Measurements from ENCODE around the gene CAPZA1. TPM values are rescaled to one million over a fixed set of nuclear protein-coding genes. Genes with fewer than 3 reads are reported as not detected.
A peak's percentile ranks its signal among the peaks of the same experiment; 100 is the strongest.

Gene CAPZA1
- total RNA-seq, 1 donor from 2014 or later: 121 TPM

- DNase-seq (ENCODE audit: low spot score): no peak
- peaks cover 16% of the 10 kb centered on the region for H3K4me1 Mint-ChIP-seq (ENCODE audit: low read depth)
- H3K27me3 Mint-ChIP-seq (ENCODE audit: low read depth): no peaks in the 10 kb centered on the region
- peaks cover 24% of the 10 kb centered on the region for H3K36me3 Mint-ChIP-seq (ENCODE audit: low read depth)
- no peak for TF ChIP-seq CTCF (IDR thresholded peaks at IDR 0.05)
- no peak overlapping the region for H3K27ac Mint-ChIP-seq (ENCODE audit: unreplicated experiment)
- H3K9me3 Mint-ChIP-seq (ENCODE audit: low read depth): no peaks in the 10 kb centered on the region
- no peak overlapping the region for H3K4me3 Mint-ChIP-seq (ENCODE audit: unreplicated experiment)
These were observed 75.6 kb downstream of the CAPZA1 start for GRCh38 chr1:112695276-112695675.

- no peak overlapping the region for H3K4me3 Mint-ChIP-seq (ENCODE audit: unreplicated experiment)
- no peak overlapping the region for H3K27ac Mint-ChIP-seq (ENCODE audit: unreplicated experiment)
- no peaks in the 10 kb centered on the region for H3K9me3 Mint-ChIP-seq (ENCODE audit: low read depth)
- H3K36me3 Mint-ChIP-seq (ENCODE audit: low read depth): peaks cover 22% of the 10 kb centered on the region
- no peak for TF ChIP-seq CTCF (IDR thresholded peaks at IDR 0.05)
- no peak for DNase-seq (ENCODE audit: low spot score)
- peaks cover 30% of the 10 kb centered on the region for H3K4me1 Mint-ChIP-seq (ENCODE audit: low read depth)
- no peaks in the 10 kb centered on the region for H3K27me3 Mint-ChIP-seq (ENCODE audit: low read depth)
These were observed 77.1 kb downstream of the CAPZA1 start for GRCh38 chr1:112696578-112697314.

- Mint-ChIP-seq H3K9me3 (ENCODE audit: low read depth) (no peaks in the 10 kb centered on the region), H3K27me3 (ENCODE audit: low read depth) (no peaks in the 10 kb centered on the region), H3K4me3 (ENCODE audit: unreplicated experiment) (no peak overlapping the region), H3K36me3 (ENCODE audit: low read depth) (peaks cover 25% of the 10 kb centered on the region), H3K27ac (ENCODE audit: unreplicated experiment) (no peak overlapping the region), H3K4me1 (ENCODE audit: low read depth) (peaks cover 41% of the 10 kb centered on the region)
- no peak for DNase-seq (ENCODE audit: low spot score)
- no peak for TF ChIP-seq CTCF (IDR thresholded peaks at IDR 0.05)
These were observed 78.2 kb downstream of the CAPZA1 start for GRCh38 chr1:112697781-112698201.

- H3K27me3 Mint-ChIP-seq (ENCODE audit: low read depth): no peaks in the 10 kb centered on the region
- peak overlapping the region; percentile 65 for H3K27ac Mint-ChIP-seq (ENCODE audit: unreplicated experiment)
- H3K4me1 Mint-ChIP-seq (ENCODE audit: low read depth): peaks cover 49% of the 10 kb centered on the region
- no peak for DNase-seq (ENCODE audit: low spot score)
- H3K4me3 Mint-ChIP-seq (ENCODE audit: unreplicated experiment): no peak overlapping the region
- no peak for TF ChIP-seq CTCF (IDR thresholded peaks at IDR 0.05)
- peaks cover 21% of the 10 kb centered on the region for H3K36me3 Mint-ChIP-seq (ENCODE audit: low read depth)
- no peaks in the 10 kb centered on the region for H3K9me3 Mint-ChIP-seq (ENCODE audit: low read depth)
These were observed 79.0 kb downstream of the CAPZA1 start for GRCh38 chr1:112698366-112699310.

GRCh38 chr1:112699425-112700144 lies 80.0 kb downstream of the CAPZA1 start:
- no peak for DNase-seq (ENCODE audit: low spot score)
- TF ChIP-seq CTCF (IDR thresholded peaks at IDR 0.05): no peak
- peak overlapping the region; percentile 96 for H3K27ac Mint-ChIP-seq (ENCODE audit: unreplicated experiment)
- no peak overlapping the region for H3K4me3 Mint-ChIP-seq (ENCODE audit: unreplicated experiment)
- H3K4me1 Mint-ChIP-seq (ENCODE audit: low read depth): peaks cover 59% of the 10 kb centered on the region
- no peaks in the 10 kb centered on the region for H3K9me3 Mint-ChIP-seq (ENCODE audit: low read depth)
- peaks cover 21% of the 10 kb centered on the region for H3K36me3 Mint-ChIP-seq (ENCODE audit: low read depth)
- H3K27me3 Mint-ChIP-seq (ENCODE audit: low read depth): no peaks in the 10 kb centered on the region

Data from chondrocyte (in vitro differentiated cells).